ENCODE measurements around the gene TCN2. TPM values are rescaled to one million over a fixed set of nuclear protein-coding genes. Genes with fewer than 3 reads are reported as not detected.

Gene TCN2
- total and polyA plus RNA-seq, 9 of the 15 experiments (the other 6 are each of a cell fraction or from before 2014, with no cell fraction given) = 0.88 to 5.4 (median 1.7) TPM

DNA sequence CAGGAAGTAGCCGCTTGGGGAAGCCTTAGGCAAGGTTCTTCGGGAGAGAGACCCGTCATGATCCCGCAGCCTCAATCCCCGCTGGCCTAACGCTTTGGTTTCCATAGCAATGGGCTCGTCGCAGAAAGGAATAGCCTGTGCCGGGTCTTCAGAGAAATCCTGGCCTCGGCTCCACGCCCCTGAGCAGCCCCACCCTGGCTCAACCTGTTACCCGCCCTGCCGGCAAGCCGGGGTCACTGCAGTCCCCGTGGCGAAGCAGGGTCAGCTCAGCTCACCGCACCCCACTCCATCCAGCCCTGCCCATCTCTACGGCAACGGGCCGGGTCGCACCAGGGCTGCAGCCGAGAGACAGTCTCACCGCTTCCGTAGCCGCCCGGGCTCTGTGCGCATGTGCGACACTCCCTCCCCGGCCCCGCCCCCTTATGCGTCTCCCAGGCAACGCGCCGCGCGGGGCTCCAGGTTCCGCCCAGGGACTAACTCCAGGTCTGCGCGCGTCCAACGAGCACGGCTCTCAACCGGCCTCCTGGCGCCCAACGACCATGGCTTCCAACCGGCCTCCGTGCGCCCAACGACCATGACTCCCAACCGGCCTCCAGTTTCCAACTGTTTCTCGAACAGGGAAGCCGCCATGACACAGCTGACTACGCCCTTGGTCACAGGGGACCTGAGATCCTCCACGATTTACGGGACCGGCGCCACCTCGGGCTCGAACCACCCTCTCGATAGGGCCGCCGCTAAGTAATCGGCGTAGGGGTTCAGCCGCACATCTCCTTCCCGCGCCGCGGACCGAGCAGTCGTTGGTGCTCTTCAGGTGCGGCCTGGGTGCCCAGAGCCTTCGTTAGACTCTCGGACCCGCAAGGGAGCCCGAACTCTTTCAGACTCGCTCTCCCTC, 60.8 kb downstream of the TCN2 start, which contains the start of gene DUSP18 (continued):
- TF ChIP-seq RBBP5 (IDR thresholded peaks at IDR 0.05; ENCODE audit: borderline replicate concordance, insufficient read depth, low read length, poor library complexity, severe bottlenecking) (peak; percentile 53), SAP30 (IDR thresholded peaks at IDR 0.05; ENCODE audit: borderline replicate concordance, insufficient read depth, low read depth, low read length, poor library complexity, severe bottlenecking) (peak; percentile 42), ZFP36 (IDR thresholded peaks at IDR 0.05; ENCODE audit: low read depth, low read length, partially characterized antibody) (no peak), RBM22 (IDR thresholded peaks at IDR 0.05; ENCODE audit: low read depth, low read length, poor library complexity, severe bottlenecking) (peak; percentile 82), KDM2B (CRISPR knock-in tag; IDR thresholded peaks at IDR 0.05) (no peak), SOX6 (IDR thresholded peaks at IDR 0.05) (no peak), ZNF212 (CRISPR knock-in tag; IDR thresholded peaks at IDR 0.05) (no peak), CREB1 (IDR thresholded peaks at IDR 0.05) (no peak), CREB1 (CRISPR knock-in tag; IDR thresholded peaks at IDR 0.05) (peak; percentile 52; the same call in 1 of the 2 replicates), ETV1 (tag; conservative IDR thresholded peaks at IDR 0.05; ENCODE audit: low read depth) (no peak), PHF20 (IDR thresholded peaks at IDR 0.05; ENCODE audit: partially characterized antibody) (peak; percentile 34), E2F8 (IDR thresholded peaks at IDR 0.05; ENCODE audit: low read depth, partially characterized antibody) (no peak), HMGN3 (IDR thresholded peaks at IDR 0.05; ENCODE audit: borderline replicate concordance, extremely low read depth, insufficient read length, low read depth, low read length) (peak; percentile 32), BMI1 (IDR thresholded peaks at IDR 0.05; ENCODE audit: low read length) (0 out of 2 replicates have a peak, but pooled peaks have one; percentile 55)
- TF ChIP-seq, protein P1, sequence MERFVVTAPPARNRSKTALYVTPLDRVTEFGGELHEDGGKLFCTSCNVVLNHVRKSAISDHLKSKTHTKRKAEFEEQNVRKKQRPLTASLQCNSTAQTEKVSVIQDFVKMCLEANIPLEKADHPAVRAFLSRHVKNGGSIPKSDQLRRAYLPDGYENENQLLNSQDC (CRISPR knock-in tag; IDR thresholded peaks at IDR 0.05) = no peak

Data from K562 (cell line).